ENCODE measurements around the gene PPARA. TPM values are rescaled to one million over a fixed set of nuclear protein-coding genes. Genes with fewer than 3 reads are reported as not detected.

PPARA gene
- total and polyA plus RNA-seq, 9 of the 15 experiments (the other 6 are each of a cell fraction or from before 2014, with no cell fraction given) = 0.64 to 5.3 (median 3.5) TPM

DNA sequence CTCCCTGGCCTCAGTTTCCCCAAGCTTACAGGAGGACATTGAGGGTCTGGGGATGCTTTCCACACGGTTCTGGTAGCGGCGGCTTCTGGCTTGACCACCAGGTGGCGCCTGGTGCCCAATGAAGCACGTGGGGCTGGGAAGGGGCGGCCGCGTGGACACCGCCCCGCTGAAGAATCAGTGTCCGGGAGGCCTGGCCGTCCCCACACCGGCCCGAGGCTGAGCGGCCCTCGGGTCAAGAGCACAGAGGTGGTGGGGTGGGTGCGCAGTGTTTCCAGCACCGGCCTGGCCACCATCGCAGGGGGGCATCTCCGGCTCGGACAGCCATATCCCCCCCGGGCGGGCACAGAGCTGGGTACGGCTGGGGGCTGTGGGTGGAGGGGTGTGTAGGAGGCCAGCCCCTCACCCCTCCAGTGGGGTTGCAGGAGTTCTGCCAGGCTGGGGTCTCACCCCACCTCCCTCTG is 27.8 kb upstream of the PPARA start (continued):
- TF ChIP-seq STAG1 (CRISPR knock-in tag; IDR thresholded peaks at IDR 0.05; ENCODE audit: borderline replicate concordance) (peak; percentile 98), ETV5 (CRISPR knock-in tag; IDR thresholded peaks at IDR 0.05; ENCODE audit: low read depth) (no peak), SNAPC5 (CRISPR knock-in tag; IDR thresholded peaks at IDR 0.05) (no peak), MAFK (IDR thresholded peaks at IDR 0.05; ENCODE audit: low read length) (no peak), DIDO1 (tag; IDR thresholded peaks at IDR 0.05; ENCODE audit: low read depth) (no peak), MYC (IDR thresholded peaks at IDR 0.05; ENCODE audit: low read depth, low read length) (peak; percentile 92), MYC (CRISPR knock-in tag; IDR thresholded peaks at IDR 0.05; ENCODE audit: borderline replicate concordance, low read depth) (0 out of 2 replicates have a peak, but pooled peaks have one; percentile 26), MLX (CRISPR knock-in tag; conservative IDR thresholded peaks at IDR 0.05) (no peak)

DNA sequence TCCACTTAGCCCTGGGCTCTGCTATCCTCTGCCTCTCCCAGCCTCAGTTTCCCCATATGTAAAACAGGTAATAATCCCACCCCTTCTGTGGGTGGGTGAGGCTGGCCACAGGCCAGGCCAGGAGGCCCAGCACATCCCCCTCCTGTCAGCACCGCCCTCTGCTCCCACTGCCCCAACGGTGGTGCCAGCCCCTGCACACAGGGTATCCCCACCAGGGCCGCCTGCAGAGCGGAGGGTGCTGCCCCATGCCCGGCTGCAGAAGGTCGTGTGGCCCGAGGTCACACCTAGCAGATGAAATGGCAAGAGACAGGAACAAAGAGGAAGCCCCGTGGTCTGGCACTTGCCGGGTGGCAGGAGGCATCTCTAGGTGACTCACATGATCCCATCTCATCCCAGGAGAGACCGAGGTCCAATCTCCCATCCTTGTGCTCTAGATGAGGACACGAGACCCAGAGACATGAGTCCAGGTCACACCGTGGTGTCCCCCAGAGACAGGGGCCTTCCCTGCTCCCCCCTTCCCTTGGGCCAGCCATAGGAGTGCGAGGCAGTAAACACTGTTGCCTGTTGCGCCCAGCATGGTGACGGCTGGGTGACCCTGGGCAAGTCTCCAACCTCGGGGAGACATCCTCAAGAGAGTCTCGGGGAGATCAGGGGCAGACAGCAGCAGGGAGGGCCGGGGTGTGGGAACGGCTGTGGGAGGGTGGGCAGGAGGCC is 27.2 kb upstream of the PPARA start:
- Histone ChIP-seq H3K9me1 (ENCODE audit: control insufficient read depth, insufficient read depth, low read length) (no peaks in the 10 kb centered on the region), H3K4me3 (no peak overlapping the region), H3K36me3 (ENCODE audit: control insufficient read depth, insufficient read depth, low read length) (no peaks in the 10 kb centered on the region), H3K4me2 (ENCODE audit: insufficient read depth, low read length) (no peak overlapping the region), H4K20me1 (replicated peaks; ENCODE audit: control insufficient read depth, insufficient read depth, low read length) (no peaks in the 10 kb centered on the region), H3K9ac (ENCODE audit: insufficient read depth in 1 of 2, low read depth in 2 of 2, low read length in 2 of 2) (peak overlapping the region in 1 of 2 experiments; percentile 45; a peak in 1 of 4 replicates), H2AFZ (ENCODE audit: low read depth, low read length) (no peak overlapping the region; the same call in 1 of the 2 replicates), H3K9me3 (replicated peaks; ENCODE audit: control insufficient read depth, insufficient read depth, low read depth, low read length) (no peaks in the 10 kb centered on the region), H3K27me3 (ENCODE audit: control insufficient read depth in 2 of 2, insufficient read depth in 2 of 2, low read length in 2 of 2) (no peaks in the 10 kb centered on the region), H3K4me1 (replicated peaks in 1 of 2; ENCODE audit: control insufficient read depth in 2 of 2, insufficient read depth in 2 of 2, low read length in 2 of 2) (peaks cover 0 to 59% of the 10 kb centered on the region in 2 experiments; a peak in 3 of 5 replicates), H3K27ac (ENCODE audit: extremely low read depth, low read depth, low read length) (no peak overlapping the region), H3K79me2 (ENCODE audit: control insufficient read depth, insufficient read depth, low read length) (no peaks in the 10 kb centered on the region)
- ATAC-seq (no peak), FAIRE-seq (no peak), DNase-seq (ENCODE audit: extremely low read depth in 1 of 4, low spot score in 3 of 4) (no peak)
- 67% methylated on average over 4 of the region's 19 CpGs for WGBS (ENCODE audit: insufficient coverage, low coverage, missing lambda C conversion rate)
- in situ Hi-C loops (cut with MboI) = loop anchor here (5.0 to 10.0 kb wide), 2 partner anchors 189 to 422 kb away; no protein-coding TSS in a partner anchor
- BruUV-seq (replicated peaks) = no TSS peak
- ChIA-PET CTCF (ENCODE audit: low intra/inter-chr PET ratio) (interaction anchor here (0.6 to 3.4 kb wide), 6 partner anchors 42 to 268 kb away, joined by 3 to 40 read pairs (median 4); no protein-coding TSS in a partner anchor), POLR2A (interaction anchor here (1.0 kb wide), 1 partner anchor 199 kb away, joined by 3 read pairs; no protein-coding TSS in a partner anchor)
- intact Hi-C loops (cut with micrococcal nuclease) = loop anchor here (1.0 to 5.0 kb wide), 2 partner anchors 191 to 419 kb away; no protein-coding TSS in a partner anchor
- TF ChIP-seq RAD21 (CRISPR knock-in tag; conservative IDR thresholded peaks at IDR 0.05 in 1 of 2, IDR thresholded peaks at IDR 0.05 in 1 of 2) (no peak), ZNF431 (CRISPR knock-in tag; IDR thresholded peaks at IDR 0.05) (no peak), ZFP1 (CRISPR knock-in tag; IDR thresholded peaks at IDR 0.05) (no peak), SAFB (IDR thresholded peaks at IDR 0.05; ENCODE audit: borderline replicate concordance, low read depth, low read length) (no peak), ZNF239 (CRISPR knock-in tag; IDR thresholded peaks at IDR 0.05) (no peak), ZNF444 (CRISPR knock-in tag; IDR thresholded peaks at IDR 0.05) (no peak), ZNF282 (CRISPR knock-in tag; IDR thresholded peaks at IDR 0.05) (no peak), HNRNPH1 (optimal IDR thresholded peaks at IDR 0.05; ENCODE audit: low read depth, low read length) (no peak), POLR2A (conservative IDR thresholded peaks at IDR 0.05) (no peak), TAL1 (IDR thresholded peaks at IDR 0.05) (no peak), DNMT1 (IDR thresholded peaks at IDR 0.05) (no peak), MLX (CRISPR knock-in tag; conservative IDR thresholded peaks at IDR 0.05) (no peak)

All from K562 (cell line).